Adrenal gland (tissue), 5 donors: Measurements from ENCODE around the gene MET.

Experiments
- CTCF ChIP-seq, 6 experiments: fragments of 450-650 bp in 4 of 6; fragments of 200-600 bp in 2 of 6; sonication (generic) in 1 of 6; IDR thresholded peaks; 1 replicate in 5 of 6; 2 replicates in 1 of 6; pipeline versions ENCODE4 v1.5.1 to v1.8.0; 2016 to 2021; ENCODE audit warnings: antibody characterized with exemption in 6 of 6, mild to moderate bottlenecking in 2 of 6, moderate library complexity in 1 of 6
- POLR2A ChIP-seq, 2 donors: fragments of 450-650 bp; IDR thresholded peaks; one replicate each; pipeline ENCODE4 v1.6.1; 2017; ENCODE audit warnings: antibody characterized with exemption in 2 of 2, mild to moderate bottlenecking in 2 of 2, moderate library complexity in 1 of 2
- donor health status: DM: no; HTN: no; CAD: no.

GRCh38 chr7:116636997-116637396, 35.0 kb upstream of the MET start:
- no peak for TF ChIP-seq CTCF (IDR thresholded peaks at IDR 0.05)
- no peak for TF ChIP-seq POLR2A (IDR thresholded peaks at IDR 0.05)
